SIG-M5 treated with dmso at 0.1 percent for 504 hours (cell line): ENCODE data around the gene NTHL1.
"Not testable (repeated sequence)": the region's sequence is repeated elsewhere in the genome, so short reads cannot be mapped to it uniquely, and the experiment has no call there.

Source experiments
- DNase-seq: peaks from one replicate; lab custom pipeline; 2025; ENCODE audit not compliant: unreplicated experiment; lab: John Stamatoyannopoulos, UW

Gene NTHL1

DNA sequence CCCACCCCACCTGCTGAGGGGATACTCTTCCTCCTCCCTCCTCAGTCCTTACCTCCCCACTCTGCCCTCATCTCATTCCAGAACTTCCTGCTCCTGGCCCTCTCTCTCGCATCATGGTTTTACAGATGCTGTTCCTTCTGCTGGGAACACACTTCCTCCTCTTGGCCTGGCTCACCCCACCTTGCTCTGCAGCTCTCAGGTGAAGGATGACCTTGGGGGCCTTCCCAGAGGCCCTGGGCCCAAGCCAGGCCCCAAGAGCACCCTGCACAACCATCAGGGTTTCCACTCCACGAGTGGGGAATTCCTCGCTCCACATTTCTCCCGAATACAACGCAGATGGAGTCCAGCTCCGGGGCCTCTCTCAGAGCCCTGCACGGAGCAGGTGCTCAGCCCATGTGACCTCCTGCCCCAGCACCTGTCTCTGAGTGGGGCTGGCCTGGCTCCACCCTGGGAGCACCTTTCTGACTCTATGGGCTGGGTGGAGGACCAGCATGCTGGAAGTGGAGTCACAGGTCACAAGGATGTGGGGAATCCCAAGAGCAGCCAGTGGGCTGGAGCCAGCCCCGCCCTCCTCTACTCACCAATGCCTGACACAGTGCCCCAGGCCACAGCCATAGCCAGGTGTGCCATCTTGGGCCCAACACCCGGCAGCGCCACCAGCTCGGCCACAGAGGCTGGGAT lies 4.5 kb downstream of the NTHL1 start:
- DNase-seq, result no peak

DNA sequence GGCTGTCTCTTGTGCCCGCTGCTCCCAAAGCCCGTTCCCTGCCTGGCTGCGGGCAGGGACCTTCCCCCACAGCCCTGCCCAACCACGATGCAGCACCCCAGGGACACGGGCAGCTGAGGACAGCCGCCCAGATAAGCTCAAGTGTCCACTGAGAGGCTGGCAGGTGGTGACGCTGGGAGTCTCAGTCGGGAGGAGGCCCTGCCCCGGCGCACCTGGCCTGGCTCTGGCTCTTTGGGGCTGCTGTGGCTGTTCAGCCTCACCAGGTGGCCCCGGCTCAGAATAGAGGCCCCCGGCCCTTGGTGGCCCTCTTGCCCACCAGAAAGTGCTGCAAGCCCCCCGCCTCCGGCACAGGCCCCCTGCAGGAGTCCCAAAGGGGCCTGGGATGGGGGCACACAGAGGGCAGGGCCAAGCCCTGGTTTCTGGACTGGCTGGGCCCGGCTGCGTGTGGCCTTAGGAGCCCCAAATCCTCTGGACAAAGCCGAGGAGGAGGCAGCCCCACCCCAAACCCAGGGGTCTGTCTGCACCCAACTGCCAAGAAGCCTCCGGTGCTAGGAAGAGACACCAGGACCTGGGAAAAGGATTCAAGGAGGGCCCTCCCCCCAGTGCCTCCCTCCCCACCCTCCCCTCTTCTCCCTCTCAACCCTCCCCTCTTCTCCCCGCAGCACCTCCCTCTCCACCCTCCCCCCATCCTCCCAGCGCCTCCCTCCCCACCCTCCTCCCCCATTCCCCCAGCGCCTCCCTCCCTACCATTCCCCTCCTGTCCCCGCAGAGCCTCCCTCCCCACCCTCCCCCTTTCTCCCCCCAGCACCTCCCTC lies 5.3 kb downstream of the NTHL1 start:
- DNase-seq, result no peak

DNA sequence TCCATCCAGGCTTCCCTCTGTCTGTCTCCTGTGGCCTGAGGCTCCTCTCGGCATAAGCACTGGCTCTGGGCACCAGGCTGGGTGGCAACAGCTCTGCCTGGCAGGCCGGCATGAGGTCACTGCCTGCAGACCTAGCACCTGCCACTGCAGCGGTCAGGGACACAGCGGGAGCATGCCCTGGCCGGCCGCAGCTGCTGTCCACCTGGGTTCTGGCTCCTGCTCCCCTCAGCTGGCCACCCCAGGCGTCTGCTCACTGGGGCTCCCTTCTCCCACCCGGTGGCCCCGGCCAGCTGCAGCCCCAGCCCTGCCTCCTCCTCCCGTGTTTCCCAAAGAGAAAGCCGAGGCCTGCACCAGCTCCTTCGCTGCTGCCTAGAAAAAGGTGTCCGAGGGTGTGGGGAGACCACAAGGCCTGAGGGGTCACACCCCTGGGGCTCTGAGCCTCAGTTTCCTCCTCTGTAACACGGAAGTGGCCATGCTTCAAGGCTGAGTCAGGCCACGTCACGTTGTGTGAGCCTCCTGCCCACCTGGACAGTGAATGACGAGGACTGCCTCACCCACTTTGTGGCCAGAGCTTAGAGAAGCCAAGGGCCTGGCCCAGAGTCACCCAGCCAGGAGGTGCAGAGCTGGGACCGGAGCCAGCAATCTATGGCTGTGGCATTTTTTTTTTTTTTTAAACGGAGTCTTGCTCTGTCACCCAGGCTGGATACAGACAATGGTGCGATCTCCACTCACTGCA lies 6.7 kb downstream of the NTHL1 start:
- no peak for DNase-seq

DNA sequence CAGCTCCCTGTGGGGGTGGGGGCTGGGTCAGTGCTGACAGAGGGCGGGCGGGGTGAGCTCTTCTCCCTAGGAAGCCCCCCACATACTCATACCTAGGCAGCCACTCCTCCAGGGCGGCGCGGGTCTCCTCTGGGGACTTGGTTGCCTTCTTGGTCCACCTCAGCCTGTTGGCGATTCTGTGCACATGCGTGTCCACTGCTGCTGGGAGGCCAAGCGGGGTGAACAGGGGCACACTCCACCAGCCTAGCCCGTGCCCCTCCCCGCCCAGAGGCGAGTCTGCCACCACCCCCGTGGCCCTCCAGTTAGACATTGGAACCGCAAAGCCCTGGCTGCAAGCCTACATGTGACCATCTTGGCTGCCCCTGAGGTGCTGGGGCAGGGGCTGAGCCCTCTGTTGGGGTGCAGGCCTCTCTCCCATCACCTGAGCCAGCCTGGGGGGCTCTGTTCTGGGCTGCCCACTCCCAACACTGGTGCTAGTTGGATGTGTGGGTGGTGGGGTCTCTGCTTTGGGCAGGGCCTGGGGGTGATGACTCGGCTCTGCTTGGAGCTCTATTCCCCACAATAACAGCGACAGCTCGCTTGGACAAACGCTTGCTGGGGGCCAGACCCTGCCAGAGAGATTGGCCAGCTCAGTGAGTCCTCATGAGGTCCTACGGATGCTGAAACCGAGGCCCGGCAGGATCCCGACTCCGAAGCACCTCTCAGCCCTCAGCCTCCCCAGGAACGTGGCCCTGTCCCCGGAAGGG lies 7.4 kb downstream of the NTHL1 start:
- no peak for DNase-seq

DNA sequence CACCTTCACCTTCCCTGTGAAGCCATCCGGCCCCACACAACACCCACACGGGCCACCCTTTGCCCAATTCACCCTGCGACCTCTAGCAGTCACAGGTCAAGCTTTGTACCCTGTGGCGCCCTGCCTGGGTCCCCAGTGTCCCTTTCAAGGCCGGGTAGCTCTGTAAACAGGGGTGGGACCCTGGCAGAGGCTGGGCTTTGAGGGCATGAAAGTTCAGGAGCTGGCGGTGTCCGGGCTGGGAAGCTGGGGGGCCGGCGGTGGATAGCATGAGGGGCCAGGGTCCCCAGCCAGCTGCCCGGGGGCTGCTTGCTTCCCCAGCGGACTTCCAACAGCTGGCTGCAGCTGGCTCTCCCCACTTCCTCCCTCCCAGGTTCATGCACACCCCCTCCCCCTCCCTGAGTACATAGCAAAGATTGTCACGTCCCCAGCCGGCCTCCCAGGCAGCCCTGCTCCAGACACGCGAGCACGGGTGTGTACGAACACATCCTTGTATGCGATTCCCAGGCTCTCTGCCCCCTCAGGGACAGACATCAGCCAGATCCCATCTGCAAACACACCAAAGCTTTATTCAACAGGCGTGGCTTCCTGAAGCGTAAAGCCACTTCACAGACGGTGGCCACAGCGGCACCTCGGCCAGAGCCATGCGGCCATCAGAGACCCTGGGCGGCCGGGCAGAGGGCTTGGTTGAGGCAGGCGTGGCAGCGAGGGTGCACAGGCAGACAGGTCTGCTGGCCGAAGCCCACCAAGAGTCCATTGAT lies 8.2 kb downstream of the NTHL1 start:
- peak; percentile 16 for DNase-seq

DNA sequence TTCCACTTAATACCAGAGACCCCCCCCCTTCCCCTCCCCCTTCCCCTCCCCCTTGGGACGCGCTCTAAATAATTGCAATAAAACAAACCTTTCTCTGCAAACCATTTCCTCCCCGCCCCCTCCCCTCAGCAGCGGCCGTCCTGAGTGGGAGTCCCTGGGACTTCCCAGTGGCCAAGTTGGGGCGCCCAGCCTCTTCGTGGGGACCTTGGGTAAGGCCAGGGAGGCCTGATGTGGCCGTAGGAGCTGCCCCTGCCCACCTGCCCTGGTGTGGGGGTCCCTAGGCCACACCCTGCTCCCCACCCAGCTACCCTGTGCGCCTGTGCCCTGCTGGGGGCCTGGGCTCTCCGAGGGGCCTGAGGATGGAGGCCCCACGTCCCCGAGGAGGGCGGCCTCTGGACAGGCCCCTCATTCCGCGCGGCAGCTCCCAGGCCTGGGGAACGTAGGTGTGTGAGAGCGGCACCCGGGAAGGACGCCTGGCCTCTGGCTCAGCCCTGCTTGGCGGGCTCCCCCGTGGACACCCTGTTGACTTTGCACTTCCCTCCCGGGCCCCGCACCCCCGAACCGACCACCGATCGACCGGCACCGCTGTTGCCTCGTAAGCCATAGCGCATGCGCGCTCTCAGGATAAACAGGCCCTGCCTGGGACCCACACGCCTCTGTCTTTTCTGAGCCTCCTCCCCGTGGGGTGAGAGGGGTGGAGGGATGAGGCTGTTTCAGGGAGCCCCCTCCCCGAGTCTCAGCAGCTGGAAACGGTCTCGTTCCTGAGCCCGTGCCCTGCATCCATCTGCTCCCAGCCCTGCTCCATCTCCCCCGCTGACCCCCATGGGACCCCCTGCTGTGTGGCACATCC lies 9.0 kb downstream of the NTHL1 start:
- no peak for DNase-seq

DNA sequence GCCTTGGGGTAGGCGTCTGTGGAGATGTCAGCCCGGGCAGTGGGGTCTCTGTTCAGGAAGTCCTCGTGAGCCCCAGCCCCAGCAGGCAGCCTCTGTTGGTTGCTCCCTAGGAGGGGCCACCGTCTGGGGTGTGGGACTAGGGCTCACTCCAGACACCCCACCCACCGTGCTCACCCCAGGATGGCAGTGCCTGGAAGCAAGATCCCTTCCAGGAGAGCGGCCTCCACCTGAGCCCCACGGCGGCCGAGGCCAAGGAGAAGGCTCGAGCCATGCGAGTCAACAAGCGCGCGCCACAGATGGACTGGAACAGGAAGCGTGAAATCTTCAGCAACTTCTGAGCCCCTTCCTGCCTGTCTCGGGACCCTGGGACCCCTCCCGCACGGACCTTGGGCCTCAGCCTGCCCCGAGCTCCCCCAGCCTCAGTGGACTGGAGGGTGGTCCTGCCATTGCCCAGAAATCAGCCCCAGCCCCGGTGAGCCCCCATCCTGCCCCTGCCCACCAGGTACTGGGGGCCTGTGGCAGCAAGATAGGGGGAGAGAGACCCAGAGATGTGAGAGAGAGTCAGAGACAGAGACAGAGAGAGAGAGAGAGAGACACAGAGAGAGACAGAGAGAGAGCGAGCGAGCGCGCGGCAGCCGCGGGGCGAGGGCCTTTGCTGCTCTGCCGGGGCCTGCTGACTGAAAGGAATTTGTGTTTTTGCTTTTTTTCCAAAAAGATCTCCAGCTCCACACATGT lies 9.8 kb downstream of the NTHL1 start:
- no peak for DNase-seq

DNA sequence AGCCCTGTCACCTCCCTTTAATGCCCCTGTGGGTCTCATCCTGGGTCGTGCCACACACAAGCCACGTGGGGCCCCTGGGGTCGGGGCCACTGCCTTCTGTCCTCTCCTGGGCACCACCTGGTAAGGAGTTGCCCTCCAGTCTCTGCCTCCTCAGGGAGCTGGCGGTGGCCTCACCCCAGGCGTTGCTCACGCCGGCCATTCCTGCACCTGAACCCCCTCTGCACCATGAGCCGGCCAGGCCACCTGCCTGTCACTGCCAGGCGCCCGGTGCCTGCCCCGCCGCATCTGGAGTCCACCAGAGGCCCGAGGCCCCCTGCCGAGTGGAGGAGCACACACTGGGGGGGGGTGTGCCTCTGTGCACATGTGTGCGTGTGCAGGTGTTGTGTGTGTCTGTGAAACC lies 10.5 kb downstream of the NTHL1 start:
- no peak for DNase-seq

DNA sequence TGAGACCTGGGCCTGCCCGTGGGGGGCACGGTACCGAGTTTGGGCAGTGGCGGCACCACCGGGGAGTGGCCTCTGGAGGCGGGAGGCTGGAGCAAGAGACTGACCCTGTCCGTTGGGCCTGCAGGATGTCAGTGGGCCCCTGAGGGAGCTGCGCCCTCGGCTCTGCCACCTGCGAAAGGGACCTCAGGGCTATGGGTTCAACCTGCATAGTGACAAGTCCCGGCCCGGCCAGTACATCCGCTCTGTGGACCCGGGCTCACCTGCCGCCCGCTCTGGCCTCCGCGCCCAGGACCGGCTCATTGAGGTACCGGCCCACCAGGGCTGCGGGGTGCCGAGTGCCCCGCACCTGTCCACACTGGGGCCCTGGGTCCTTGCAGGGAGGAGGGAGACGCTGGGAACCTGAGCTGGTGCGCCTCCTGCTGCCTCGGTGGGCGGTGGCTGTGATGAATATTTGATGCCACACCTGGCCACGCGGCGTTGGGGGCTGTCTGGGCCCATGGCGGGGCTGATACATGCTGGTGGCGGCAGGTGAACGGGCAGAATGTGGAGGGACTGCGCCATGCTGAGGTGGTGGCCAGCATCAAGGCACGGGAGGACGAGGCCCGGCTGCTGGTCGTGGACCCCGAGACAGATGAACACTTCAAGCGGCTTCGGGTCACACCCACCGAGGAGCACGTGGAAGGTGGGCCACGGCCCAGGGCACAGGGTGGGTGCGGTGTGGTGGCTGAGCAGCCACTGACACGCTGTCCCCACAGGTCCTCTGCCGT lies 11.3 kb downstream of the NTHL1 start:
- no peak for DNase-seq

DNA sequence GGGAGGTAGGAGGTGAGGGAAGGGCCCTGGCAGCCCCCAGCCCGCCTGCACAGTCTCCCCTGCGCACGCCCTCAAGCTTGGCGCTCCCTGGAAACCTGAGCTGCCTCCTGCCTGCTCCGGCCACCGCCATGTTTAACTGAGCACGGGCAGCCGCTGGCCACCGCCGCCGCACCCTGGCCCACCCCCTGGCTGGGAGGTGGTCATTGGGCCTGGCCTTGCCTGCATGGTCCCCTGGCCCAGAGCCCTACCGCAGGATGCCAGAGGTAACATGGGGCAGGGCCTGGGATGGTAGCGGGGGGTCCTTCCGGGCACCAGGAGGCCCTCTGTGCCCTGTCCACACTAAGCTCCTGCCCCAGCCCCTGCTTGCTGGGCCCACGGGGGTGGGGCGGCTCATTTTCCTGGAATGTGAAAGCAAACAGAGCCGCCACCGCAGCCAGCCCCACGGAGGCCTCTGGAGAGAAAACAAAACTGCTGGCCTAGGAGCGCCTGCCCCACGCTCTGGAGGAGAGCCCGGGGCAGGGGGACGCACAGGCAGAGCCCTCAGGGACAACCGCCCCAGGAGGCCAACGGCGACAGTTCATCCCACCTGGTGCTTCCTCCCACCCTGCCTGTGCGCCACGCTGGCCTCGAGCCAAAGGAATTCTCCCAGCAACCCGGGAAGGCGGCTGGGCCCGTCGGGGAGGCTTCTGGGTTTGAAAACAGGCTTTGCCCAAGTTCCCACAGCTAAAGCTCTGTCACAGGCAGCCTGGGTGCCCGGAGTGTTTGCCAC lies 12.0 kb downstream of the NTHL1 start:
- no peak for DNase-seq

DNA sequence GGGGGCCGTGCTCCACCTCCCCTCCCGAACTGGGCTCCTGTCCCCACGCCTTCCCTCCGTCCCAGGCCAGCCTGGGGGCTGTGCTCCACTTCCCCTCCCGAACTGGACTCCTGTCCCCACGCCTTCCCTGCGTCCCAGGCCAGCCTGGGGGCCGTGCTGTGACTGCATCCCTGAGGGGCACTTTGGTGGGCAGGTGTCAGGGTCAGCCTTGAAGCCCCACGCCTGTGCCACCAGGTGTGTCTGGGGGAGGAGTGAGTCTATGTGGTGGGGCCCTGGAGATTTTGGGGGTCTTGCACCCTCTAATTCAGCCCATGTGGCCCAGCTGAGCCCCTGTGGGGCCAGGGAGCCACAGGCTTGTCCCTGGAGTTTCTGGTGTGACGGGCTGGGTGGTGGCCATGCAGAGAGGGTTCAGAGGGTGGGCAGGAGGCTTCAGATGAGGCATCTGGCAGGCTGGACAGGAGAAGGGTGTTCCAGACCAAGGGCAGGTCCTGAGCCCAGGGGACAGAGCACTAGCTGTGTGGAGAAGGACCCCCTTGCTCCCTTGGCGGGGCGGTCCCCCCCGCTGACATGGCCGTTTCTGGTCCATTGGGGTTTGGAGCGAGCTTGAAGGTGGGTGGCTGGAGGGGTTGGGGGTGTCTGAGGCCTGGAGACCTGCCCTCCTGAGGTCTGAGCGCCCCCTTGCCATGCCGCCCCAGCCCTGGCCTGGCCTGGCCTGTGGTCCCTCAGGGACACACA lies 12.8 kb downstream of the NTHL1 start:
- DNase-seq, result no peak

DNA sequence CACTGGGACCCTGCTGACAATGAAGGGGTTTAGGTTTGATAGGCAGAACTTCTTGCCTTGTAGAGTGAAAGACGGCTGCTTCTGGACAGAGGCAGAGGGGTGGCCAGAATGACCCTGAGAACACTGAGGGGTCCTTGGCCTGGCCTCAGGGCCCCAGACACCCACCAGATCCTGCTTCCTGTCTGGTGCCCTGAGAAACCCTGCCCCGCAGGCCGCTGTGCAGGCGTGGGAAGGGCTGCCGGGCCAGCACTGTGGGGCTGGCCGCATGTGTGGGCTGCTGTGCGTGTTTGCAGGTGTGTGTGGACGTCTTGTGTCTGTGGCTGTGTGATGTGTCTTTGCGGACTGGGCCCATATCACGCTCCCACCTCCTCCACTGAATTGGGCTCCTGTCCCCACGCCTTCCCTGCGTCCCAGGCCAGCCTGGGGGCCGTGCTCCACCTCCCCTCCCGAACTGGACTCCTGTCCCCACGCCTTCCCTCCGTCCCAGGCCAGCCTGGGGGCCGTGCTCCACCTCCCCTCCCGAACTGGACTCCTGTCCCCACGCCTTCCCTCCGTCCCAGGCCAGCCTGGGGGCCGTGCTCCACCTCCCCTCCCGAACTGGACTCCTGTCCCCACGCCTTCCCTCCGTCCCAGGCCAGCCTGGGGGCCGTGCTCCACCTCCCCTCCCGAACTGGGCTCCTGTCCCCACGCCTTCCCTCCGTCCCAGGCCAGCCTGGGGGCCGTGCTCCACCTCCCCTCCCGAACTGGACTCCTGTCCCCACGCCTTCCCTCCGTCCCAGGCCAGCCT lies 13.5 kb downstream of the NTHL1 start:
- DNase-seq, result not testable (repeated sequence)

DNA sequence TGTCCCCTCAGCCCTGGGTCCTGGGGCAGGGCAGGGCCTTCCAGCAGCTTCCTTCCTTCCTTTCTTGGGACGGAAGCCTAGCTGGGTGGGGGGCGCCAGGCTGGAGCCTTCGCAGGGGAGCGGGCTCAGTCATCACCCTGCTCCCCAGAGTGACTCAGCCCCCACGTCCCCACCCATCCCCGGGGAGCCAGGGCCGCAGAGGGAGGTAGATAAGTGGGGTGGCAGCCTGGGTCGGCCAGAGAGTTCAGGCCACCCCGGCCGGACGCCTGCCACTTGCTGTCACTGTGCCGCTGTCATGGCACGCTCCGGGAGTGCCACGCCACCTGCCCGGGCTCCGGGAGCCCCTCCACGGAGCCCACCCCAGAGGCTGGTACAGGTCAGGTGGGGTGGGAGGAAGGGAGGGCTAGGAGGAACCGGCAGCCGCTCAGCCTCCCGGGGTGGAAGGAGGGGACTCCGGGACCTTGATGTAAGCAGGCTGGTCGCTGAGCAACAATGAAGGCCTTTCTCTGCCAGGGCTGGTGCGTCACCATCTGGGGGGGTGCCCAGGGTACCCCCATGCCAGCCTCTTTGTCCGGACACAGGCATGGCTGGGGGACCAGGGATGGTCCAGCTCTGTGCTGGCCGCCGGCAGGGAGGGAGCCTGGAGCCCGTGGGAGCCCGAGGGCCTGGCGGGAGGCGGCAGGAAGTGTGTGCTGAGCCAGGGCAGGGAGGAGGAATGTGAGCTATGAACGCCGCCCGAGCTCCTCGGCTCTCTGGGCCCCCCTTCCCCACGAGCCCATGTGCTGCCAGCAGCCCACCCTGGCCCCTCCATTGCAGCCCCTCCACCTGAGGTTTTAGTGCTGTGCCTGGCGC lies 14.4 kb downstream of the NTHL1 start:
- no peak for DNase-seq

DNA sequence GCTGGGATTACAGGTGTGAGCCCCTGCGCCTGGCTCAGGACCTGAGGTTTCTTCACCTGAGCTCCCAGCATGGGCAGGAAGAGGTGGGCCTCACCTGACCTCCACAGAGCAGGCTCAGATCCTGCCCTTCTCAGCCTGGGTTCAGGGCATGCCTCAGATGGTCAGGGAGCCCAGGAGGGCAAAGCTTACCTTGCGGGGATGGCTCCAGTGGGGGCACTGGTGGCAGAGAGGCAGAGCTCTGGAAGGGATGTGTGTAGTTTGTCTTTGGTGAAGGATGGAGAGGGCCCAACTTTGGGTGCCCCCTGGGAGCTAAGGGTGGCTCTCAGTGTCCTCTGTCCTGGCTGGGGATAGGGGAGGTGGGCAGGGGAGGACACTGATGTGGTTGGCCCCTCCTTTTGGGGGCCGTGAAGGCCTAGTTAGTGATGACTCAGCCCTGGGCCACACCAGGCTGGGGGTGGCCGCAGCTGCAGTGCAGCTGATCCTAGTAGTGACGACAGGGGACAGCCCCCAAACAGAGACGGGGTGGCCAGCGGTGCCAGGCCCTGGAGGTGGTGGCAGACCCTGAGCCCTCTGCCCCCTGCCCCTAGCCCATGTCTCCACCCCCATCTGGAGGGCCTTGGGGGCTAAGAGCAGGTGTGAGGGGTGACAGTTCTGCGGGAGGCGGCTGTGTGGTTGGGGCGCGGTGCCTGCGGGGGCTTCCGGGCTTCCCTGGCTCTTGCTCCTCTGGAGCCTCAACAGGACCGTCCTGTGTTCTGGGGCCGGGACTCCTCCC lies 15.2 kb downstream of the NTHL1 start:
- DNase-seq, result no peak
